Measurements from ENCODE around the gene EML1.

Gene EML1

GRCh38 chr14:99793213-99794150, at the start of gene EML1:
EML1 (plus strand) TSS chr14:99793413; CDS start chr14:99793477, 64 bp downstream.
- DNase-seq = peak; percentile 82

- DNase-seq = no peak
Observed at GRCh38 chr14:99744199-99744872, 48.9 kb upstream of the EML1 start.

GRCh38 chr14:99744873-99745224, 48.4 kb upstream of the EML1 start:
- DNase-seq = no peak

GRCh38 chr14:99745307-99745951, 47.8 kb upstream of the EML1 start:
- DNase-seq = no peak

GRCh38 chr14:99747167-99747566, 46.0 kb upstream of the EML1 start:
- DNase-seq = no peak

- no peak for DNase-seq
Observed at GRCh38 chr14:99747582-99748330, 45.5 kb upstream of the EML1 start.

- DNase-seq = no peak
Observed at GRCh38 chr14:99748529-99748928, 44.7 kb upstream of the EML1 start.

- no peak for DNase-seq
Observed at GRCh38 chr14:99749142-99749541, 44.1 kb upstream of the EML1 start.

- DNase-seq = no peak
Observed at GRCh38 chr14:99749763-99750715, 43.2 kb upstream of the EML1 start.

GRCh38 chr14:99750746-99751450, 42.3 kb upstream of the EML1 start:
- DNase-seq = no peak

- no peak for DNase-seq
Observed at GRCh38 chr14:99751539-99752485, 41.4 kb upstream of the EML1 start.

GRCh38 chr14:99752486-99753121, 40.6 kb upstream of the EML1 start:
- DNase-seq = no peak

GRCh38 chr14:99753225-99754140, 39.7 kb upstream of the EML1 start:
- DNase-seq = no peak

- DNase-seq = no peak
Observed at GRCh38 chr14:99754141-99755067, 38.8 kb upstream of the EML1 start.

GRCh38 chr14:99755068-99755405, 38.2 kb upstream of the EML1 start:
- no peak for DNase-seq

- DNase-seq = no peak
Observed at GRCh38 chr14:99755629-99756603, 37.3 kb upstream of the EML1 start.

Measured in NCI-H1105 treated with DMSO at 0.1 percent for 48 hours (cell line).